Hepatocyte (in vitro differentiated cells): ENCODE measurements around the gene COG7. TPM values are rescaled to one million over a fixed set of nuclear protein-coding genes. Genes with fewer than 3 reads are reported as not detected.
A peak's percentile ranks its signal among the peaks of the same experiment; 100 is the strongest.

Experiments used
- DNase-seq: peaks from one replicate; pipeline ENCODE4 v3.0.0-alpha.2; 2016; ENCODE audit warnings: low spot score
- H2AFZ ChIP-seq: fragments of 200-600 bp; sonication (generic); 2 replicates; pipeline ENCODE4 v1.6.0; 2016; ENCODE audit warnings: antibody characterized with exemption, mild to moderate bottlenecking
- H3K27ac ChIP-seq: fragments of 200-600 bp; sonication (generic); 2 replicates; pipeline ENCODE4 v1.5.1; 2016; ENCODE audit warnings: mild to moderate bottlenecking
- H3K27me3 ChIP-seq: fragments of 200-600 bp; sonication (generic); 2 replicates; pipeline ENCODE4 v1.6.1; 2016
- H3K36me3 ChIP-seq: fragments of 200-600 bp; sonication (generic); replicated peaks from 2 replicates; pipeline ENCODE4 v1.5.1; 2016; ENCODE audit warnings: low read depth; ENCODE audit not compliant: insufficient read depth
- H3K4me1 ChIP-seq: fragments of 200-600 bp; sonication (generic); 2 replicates; pipeline ENCODE4 v1.5.1; 2016; ENCODE audit warnings: mild to moderate bottlenecking, moderate library complexity; ENCODE audit not compliant: insufficient read depth
- H3K4me2 ChIP-seq: fragments of 200-600 bp; sonication (generic); 2 replicates; pipeline ENCODE4 v1.6.0; 2016
- H3K4me3 ChIP-seq: fragments of 200-600 bp; sonication (generic); 2 replicates; pipeline ENCODE4 v1.5.1; 2016; ENCODE audit warnings: mild to moderate bottlenecking
- H3K79me2 ChIP-seq: fragments of 200-600 bp; sonication (generic); 2 replicates; pipeline ENCODE4 v1.6.0; 2017; ENCODE audit warnings: mild to moderate bottlenecking
- H3K9me2 ChIP-seq: fragments of 200-600 bp; sonication (generic); replicated peaks from 2 replicates; pipeline ENCODE4 v1.6.0; 2017; ENCODE audit warnings: mild to moderate bottlenecking; ENCODE audit not compliant: insufficient read depth
- H3K9me3 ChIP-seq: fragments of 200-600 bp; sonication (generic); 2 replicates; pipeline ENCODE4 v1.5.1; 2016; ENCODE audit warnings: low read depth, mild to moderate bottlenecking
- H4K20me1 ChIP-seq: fragments of 200-600 bp; sonication (generic); 2 replicates; pipeline ENCODE4 v1.6.0; 2016; ENCODE audit warnings: mild to moderate bottlenecking; ENCODE audit not compliant: insufficient read depth, poor library complexity, severe bottlenecking
- CTCF ChIP-seq: fragments of 200-600 bp; sonication (generic); IDR thresholded peaks from 2 replicates; pipeline ENCODE4 v1.5.1; 2016; ENCODE audit warnings: antibody characterized with exemption, mild to moderate bottlenecking; ENCODE audit not compliant: poor library complexity
- EZH2 ChIP-seq: fragments of 200-600 bp; sonication (generic); IDR thresholded peaks from 2 replicates; pipeline ENCODE4 v1.6.1; 2016; ENCODE audit warnings: antibody characterized with exemption, mild to moderate bottlenecking, borderline replicate concordance
- EZH2phosphoT487 ChIP-seq: fragments of 200-600 bp; sonication (generic); IDR thresholded peaks from one replicate; pipeline ENCODE4 v1.6.1; 2018; ENCODE audit warnings: antibody characterized with exemption, mild to moderate bottlenecking, low read depth, moderate library complexity; ENCODE audit not compliant: unreplicated experiment, severe bottlenecking
- WGBS: methylation state at CpG from one replicate; pipeline ENCODE4 v1.1.6; 2016; ENCODE audit warnings: low lambda C conversion rate; ENCODE audit errors: missing lambda C conversion rate; 5-methylcytosine and 5-hydroxymethylcytosine counted together
- polyA plus RNA-seq: library from polyadenylated mRNA; unstranded; fragments of >200 nt; fragmentation: Nextera tagmentation; extraction: Ambion mirVana; gene quantifications from 2 replicates; pipeline ENCODE4 v1.2.1, GENCODE V29; 2016
- total RNA-seq: library from RNA; depleted of rRNA; stranded (reverse); fragments of >200 nt; gene quantifications from 2 replicates; pipeline ENCODE4 v1.2.3, GENCODE V29; 2014

COG7 gene
- total and polyA plus RNA-seq, 2 experiments from 2014 or later = 13.5 to 15.4 TPM

GRCh38 chr16:23423496-23424049 is 29.4 kb downstream of the COG7 start:
- 51% methylated on average over 11 of the region's 11 CpGs for WGBS
- no peak for TF ChIP-seq CTCF
- TF ChIP-seq EZH2 = no peak
- TF ChIP-seq EZH2phosphoT487 = no peak
- H3K4me2 ChIP-seq = no peak overlapping the region

GRCh38 chr16:23420011-23420410 is 33.0 kb downstream of the COG7 start:
- no peak overlapping the region for H2AFZ ChIP-seq

More at GRCh38 chr16:23423496-23424049, 29.4 kb downstream of the COG7 start:
- DNase-seq = peak; percentile 39
- H3K27me3 ChIP-seq = no peaks in the 10 kb centered on the region
- H3K36me3 ChIP-seq = no peaks in the 10 kb centered on the region
- H3K9me3 ChIP-seq = no peaks in the 10 kb centered on the region
- no peaks in the 10 kb centered on the region for H3K79me2 ChIP-seq
- no peaks in the 10 kb centered on the region for H4K20me1 ChIP-seq
- H3K9me2 ChIP-seq = no peaks in the 10 kb centered on the region
- no peak overlapping the region for H3K4me3 ChIP-seq
- no peak overlapping the region for H2AFZ ChIP-seq
- H3K27ac ChIP-seq = peak overlapping the region; percentile 37
- peaks cover 4% of the 10 kb centered on the region for H3K4me1 ChIP-seq

GRCh38 chr16:23416816-23417215 is 36.2 kb downstream of the COG7 start:
- 84% methylated on average over 7 of the region's 7 CpGs for WGBS
- no peak overlapping the region for H3K27ac ChIP-seq
- H3K9me2 ChIP-seq = no peaks in the 10 kb centered on the region
- no peak overlapping the region for H2AFZ ChIP-seq
- no peak for TF ChIP-seq EZH2
- no peak for TF ChIP-seq CTCF
- TF ChIP-seq EZH2phosphoT487 = no peak
- no peaks in the 10 kb centered on the region for H3K36me3 ChIP-seq
- no peaks in the 10 kb centered on the region for H3K79me2 ChIP-seq
- no peaks in the 10 kb centered on the region for H3K9me3 ChIP-seq
- H3K4me1 ChIP-seq = no peaks in the 10 kb centered on the region
- DNase-seq = no peak
- H3K27me3 ChIP-seq = no peaks in the 10 kb centered on the region
- H4K20me1 ChIP-seq = no peaks in the 10 kb centered on the region
- no peak overlapping the region for H3K4me3 ChIP-seq
- H3K4me2 ChIP-seq = no peak overlapping the region

More at GRCh38 chr16:23420011-23420410, 33.0 kb downstream of the COG7 start:
- no peak for DNase-seq
- Histone ChIP-seq H3K27ac (no peak overlapping the region), H3K9me3 (no peaks in the 10 kb centered on the region), H3K4me1 (peaks cover 4% of the 10 kb centered on the region), H3K79me2 (no peaks in the 10 kb centered on the region), H3K4me2 (no peak overlapping the region), H3K27me3 (no peaks in the 10 kb centered on the region), H3K36me3 (no peaks in the 10 kb centered on the region), H4K20me1 (no peaks in the 10 kb centered on the region), H3K9me2 (no peaks in the 10 kb centered on the region), H3K4me3 (no peak overlapping the region)
- no peak for TF ChIP-seq EZH2
- no peak for TF ChIP-seq CTCF
- no peak for TF ChIP-seq EZH2phosphoT487
- 98% methylated on average over 5 of the region's 5 CpGs for WGBS

- Histone ChIP-seq H3K9me2 (no peaks in the 10 kb centered on the region), H3K4me2 (no peak overlapping the region), H3K4me1 (no peaks in the 10 kb centered on the region), H3K36me3 (no peaks in the 10 kb centered on the region), H3K27ac (no peak overlapping the region), H3K79me2 (no peaks in the 10 kb centered on the region), H3K27me3 (no peaks in the 10 kb centered on the region), H4K20me1 (no peaks in the 10 kb centered on the region), H3K4me3 (no peak overlapping the region), H2AFZ (no peak overlapping the region), H3K9me3 (no peaks in the 10 kb centered on the region)
- no peak for DNase-seq
- WGBS = 97% methylated on average over 6 of the region's 6 CpGs
- TF ChIP-seq EZH2 = no peak
- no peak for TF ChIP-seq CTCF
- TF ChIP-seq EZH2phosphoT487 = no peak
Observed at GRCh38 chr16:23414731-23415130, 38.3 kb downstream of the COG7 start.
